Testis (tissue), 2 donors: Measurements from ENCODE around the gene TBX1.

Experiments
- CTCF ChIP-seq, 3 experiments: fragments of 450-650 bp in 2 of 3; fragments of 200-600 bp in 1 of 3; sonication (generic) in 1 of 3; IDR thresholded peaks; one replicate each; pipeline ENCODE4 v1.5.1; 2016 to 2019; ENCODE audit warnings: antibody characterized with exemption in 3 of 3, mild to moderate bottlenecking in 2 of 3, moderate library complexity in 1 of 3
- POLR2A ChIP-seq: fragments of 450-650 bp; IDR thresholded peaks from one replicate; pipeline ENCODE4 v1.6.1; 2017; ENCODE audit warnings: antibody characterized with exemption, mild to moderate bottlenecking, moderate library complexity

- no peak for TF ChIP-seq CTCF (IDR thresholded peaks at IDR 0.05)
- no peak for TF ChIP-seq POLR2A
Measured at GRCh38 chr22:19743651-19744050, 16.9 kb upstream of the TBX1 start.
